ENCODE data around the gene RNF31. TPM values are rescaled to one million over a fixed set of nuclear protein-coding genes. Genes with fewer than 3 reads are reported as not detected.

The RNF31 gene
- total RNA-seq, 4 donors from 2014 or later = 56.7 to 258 (median 71.2) TPM

- intact Hi-C loops (cut with DNase I; ENCODE audit: low total_unique reads) = no loop called here
Observed at GRCh38 chr14:24113379-24113800, 33.9 kb upstream of the RNF31 start.

GRCh38 chr14:24113801-24114531 is 33.3 kb upstream of the RNF31 start:
- Histone ChIP-seq H3K36me3 (peaks cover 0 to 14% (median 7%) of the 10 kb centered on the region in 4 donors), H3K4me1 (peaks cover 14 to 33% (median 21%) of the 10 kb centered on the region in 4 donors), H3K27me3 (no peaks in the 10 kb centered on the region), H3K4me3 (peak overlapping the region; percentile 63 to 77 (median 69)), H3K27ac (peak overlapping the region; percentile 97 to 100 (median 99)), H3K9me3 (no peaks in the 10 kb centered on the region)
- TF ChIP-seq EP300 (IDR thresholded peaks at IDR 0.05; ENCODE audit: low read depth) (peak; percentile 2), POLR2A (IDR thresholded peaks at IDR 0.05) (peak; percentile 84), POLR2AphosphoS5 (IDR thresholded peaks at IDR 0.05) (peak; percentile 17 to 75 (median 74)), CTCF (IDR thresholded peaks at IDR 0.05) (no peak)
- in situ Hi-C loops (cut with MboI; ENCODE audit: low pct_ligation_motif_present in 1 of 4, low pct_unique_long_range_greater_than_20kb in 1 of 4, low sequenced_read_pairs in 3 of 4) (no loop called here), intact Hi-C loops (cut with DNase I; ENCODE audit: low total_unique reads) (no loop called here)
- 0% methylated on average over 3 to 42 of the region's 42 CpGs for WGBS, 2 donors (ENCODE audit: low coverage in 1 of 2)
- DNase-seq = peak; percentile 93

More at GRCh38 chr14:24113379-24113800, 33.9 kb upstream of the RNF31 start:
- Histone ChIP-seq H3K27ac (peak overlapping the region; percentile 97 to 100 (median 99)), H3K4me1 (peaks cover 17 to 39% (median 24%) of the 10 kb centered on the region in 4 donors), H3K9me3 (no peaks in the 10 kb centered on the region), H3K36me3 (peaks cover 0 to 8% (median 4%) of the 10 kb centered on the region in 4 donors), H3K27me3 (no peaks in the 10 kb centered on the region), H3K4me3 (peak overlapping the region; percentile 63 to 77 (median 69))
- in situ Hi-C loops (cut with MboI; ENCODE audit: low pct_ligation_motif_present in 1 of 4, low pct_unique_long_range_greater_than_20kb in 1 of 4, low sequenced_read_pairs in 3 of 4) = no loop called here
- 9 to 14% methylated on average over 6 to 15 of the region's 15 CpGs for WGBS, 2 donors (ENCODE audit: low coverage in 1 of 2)
- no peak for TF ChIP-seq EP300 (IDR thresholded peaks at IDR 0.05; ENCODE audit: low read depth)
- no peak for TF ChIP-seq POLR2A (IDR thresholded peaks at IDR 0.05)
- TF ChIP-seq POLR2AphosphoS5 (IDR thresholded peaks at IDR 0.05) = no peak
- TF ChIP-seq CTCF (IDR thresholded peaks at IDR 0.05) = no peak
- no peak for DNase-seq

DNA sequence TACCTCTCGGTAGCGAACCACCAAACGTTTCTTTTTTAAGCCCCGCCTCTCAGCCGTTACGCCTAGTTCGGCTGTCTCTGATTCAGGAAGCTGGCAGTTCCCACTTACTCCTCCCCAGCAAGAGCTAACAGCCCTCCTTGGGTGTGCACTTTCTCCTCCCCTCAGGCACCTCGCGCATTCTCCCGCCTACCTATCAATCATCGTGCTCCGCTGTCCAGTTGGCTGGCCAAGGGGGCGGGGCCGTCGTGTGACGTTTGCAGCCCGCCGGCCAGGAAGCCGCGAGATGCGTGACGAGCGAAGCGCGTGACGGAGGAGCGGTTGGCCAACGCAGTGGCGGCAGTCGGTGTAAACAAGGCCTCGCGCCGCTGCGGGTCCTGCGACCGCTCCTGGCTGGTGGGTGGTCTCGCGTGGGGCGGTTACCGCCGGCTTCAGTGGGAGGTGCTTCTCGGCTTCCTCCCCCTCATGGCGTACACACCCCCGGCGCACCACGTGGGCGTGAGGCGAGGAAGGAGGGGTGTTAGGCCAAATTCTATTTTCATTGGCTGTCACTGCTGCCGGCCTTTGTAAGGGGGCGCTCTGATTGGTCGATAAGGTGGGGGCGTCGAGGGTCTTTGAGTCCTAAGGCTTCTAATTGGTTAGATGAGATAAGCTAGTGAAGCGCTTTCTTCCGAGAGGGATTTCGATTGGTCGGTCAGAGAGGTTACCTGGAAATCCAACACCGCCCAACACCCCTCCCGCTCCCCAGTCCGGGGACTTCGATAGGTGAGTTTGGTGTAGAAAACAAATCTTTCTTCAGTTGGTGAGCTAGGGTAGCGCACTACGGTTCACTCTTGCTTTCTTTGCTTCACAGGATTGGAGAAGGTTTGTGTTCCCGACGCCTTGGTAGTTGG is 32.5 kb upstream of the RNF31 start, which contains the start of the genes DCAF11 and NRL:
Gene DCAF11 (plus strand): TSS at position 246 of the 890 bp plus-strand sequence. CDS start 818 bp downstream, outside the sequence.
Gene NRL (minus strand): TSS at position 418 of the 890 bp plus-strand sequence. CDS start 32,101 bp downstream, outside the sequence.
- in situ Hi-C loops (cut with MboI; ENCODE audit: low pct_ligation_motif_present in 1 of 4, low pct_unique_long_range_greater_than_20kb in 1 of 4, low sequenced_read_pairs in 3 of 4) = no loop called here
- 0% methylated on average over 3 to 57 of the region's 65 CpGs for WGBS, 2 donors (ENCODE audit: low coverage in 1 of 2)
- H3K9me3 ChIP-seq = no peaks in the 10 kb centered on the region
- H3K27me3 ChIP-seq = no peaks in the 10 kb centered on the region
- peak within 1 kb of the TSS; percentile 97 to 100 (median 99) for H3K27ac ChIP-seq
- intact Hi-C loops (cut with DNase I; ENCODE audit: low total_unique reads) = no loop called here
- peaks cover 0 to 22% (median 11%) of the 10 kb centered on the region in 4 donors for H3K36me3 ChIP-seq
- H3K4me3 ChIP-seq = peak within 1 kb of the TSS; percentile 63 to 77 (median 69)
- DNase-seq = peak; percentile 99
- peaks cover 11 to 30% (median 19%) of the 10 kb centered on the region in 4 donors for H3K4me1 ChIP-seq
- peak; percentile 63 for TF ChIP-seq POLR2A (IDR thresholded peaks at IDR 0.05)
- TF ChIP-seq CTCF (IDR thresholded peaks at IDR 0.05) = no peak
- TF ChIP-seq POLR2AphosphoS5 (IDR thresholded peaks at IDR 0.05) = peak; percentile 54 to 80 (median 63)
- TF ChIP-seq EP300 (IDR thresholded peaks at IDR 0.05; ENCODE audit: low read depth) = peak; percentile 83

Data from transverse colon (tissue), 4 donors.